MM.1S (cell line): Measurements from ENCODE around the gene TECPR2.

Experiments used
- CTCF ChIP-seq: fragments of 300-600 bp; sonication (generic); IDR thresholded peaks from 2 replicates; pipeline ENCODE4 v1.5.1; 2016; ENCODE audit warnings: antibody characterized with exemption, low read length, mixed read lengths
- EZH2 ChIP-seq: fragments of 300-600 bp; sonication (generic); optimal IDR thresholded peaks from 2 replicates; pipeline ENCODE3; 2017; ENCODE audit warnings: low read depth, mild to moderate bottlenecking, antibody characterized with exemption, low read length, mixed read lengths

- no peak for TF ChIP-seq CTCF
- no peak for TF ChIP-seq EZH2
These were observed 109.4 kb downstream of the TECPR2 start for GRCh38 chr14:102471921-102472790.
